ENCODE data around the gene GABRG2. TPM values are rescaled to one million over a fixed set of nuclear protein-coding genes. Genes with fewer than 3 reads are reported as not detected.

The GABRG2 gene
- total and polyA plus RNA-seq, 2 experiments from 2014 or later, result 3.5 to 5.3 TPM

DNA sequence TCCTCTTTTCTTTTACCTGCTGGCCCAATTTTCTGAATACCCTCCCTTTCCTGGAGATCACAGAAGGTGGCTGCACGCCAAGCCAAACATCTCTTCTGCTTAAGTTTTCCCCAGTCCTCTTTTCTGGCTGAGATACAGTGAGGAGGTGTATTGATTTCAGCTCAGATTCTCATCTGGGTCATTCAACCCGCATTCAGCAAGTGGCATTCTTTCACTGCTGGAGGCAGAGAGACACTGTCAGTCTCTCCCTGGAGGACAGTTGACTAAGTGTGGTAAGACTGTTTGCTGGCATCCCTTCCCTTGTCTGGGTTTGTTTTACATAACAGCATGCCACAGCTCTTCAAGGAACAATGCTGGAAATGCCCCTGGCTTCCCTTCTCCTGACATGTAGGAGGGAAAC, 60.5 kb downstream of the GABRG2 start:
- Mint-ChIP-seq H3K27ac (peak overlapping the region; percentile 52), H3K9me3 (no peaks in the 10 kb centered on the region; the same call in 2 of the 3 replicates), H3K27me3 (ENCODE audit: insufficient read depth, low read depth, poor library complexity) (no peaks in the 10 kb centered on the region), H3K36me3 (ENCODE audit: low read depth) (no peaks in the 10 kb centered on the region), H3K4me1 (peaks cover 46% of the 10 kb centered on the region), H3K4me3 (no peak overlapping the region)
- Histone ChIP-seq H3K79me2 (replicated peaks; ENCODE audit: insufficient read depth) (no peaks in the 10 kb centered on the region), H4K20me1 (replicated peaks; ENCODE audit: insufficient read depth) (no peaks in the 10 kb centered on the region), H3K27me3 (ENCODE audit: insufficient read depth) (no peaks in the 10 kb centered on the region), H3K4me1 (ENCODE audit: insufficient read depth) (peaks cover 33% of the 10 kb centered on the region), H3K36me3 (ENCODE audit: insufficient read depth) (no peaks in the 10 kb centered on the region), H2AFZ (no peak overlapping the region), H3F3A (replicated peaks; ENCODE audit: low read depth) (no peaks in the 10 kb centered on the region), H3K9me2 (ENCODE audit: insufficient read depth) (no peaks in the 10 kb centered on the region; the same call in 1 of the 2 replicates), H3K4me3 (no peak overlapping the region), H3K27ac (ENCODE audit: low read depth) (peak overlapping the region; percentile 2; the same call in 1 of the 2 replicates), H3K4me2 (0 out of 2 replicates have a peak overlapping the region, but pooled peaks have one; percentile 4)
- ATAC-seq, result peak; percentile 100
- DNase-seq (ENCODE audit: low spot score), result peak; percentile 83
- TF ChIP-seq REST (IDR thresholded peaks at IDR 0.05; ENCODE audit: unreplicated experiment), result no peak
- 0 out of 2 replicates have a peak, but pooled peaks have one; percentile 71 for TF ChIP-seq ZNF114 (CRISPR knock-in tag; IDR thresholded peaks at IDR 0.05)
- peak; percentile 98 for TF ChIP-seq ZNF462 (CRISPR knock-in tag; IDR thresholded peaks at IDR 0.05)
- no peak for TF ChIP-seq ETS1 (IDR thresholded peaks at IDR 0.05)
- no peak for TF ChIP-seq POLR2AphosphoS5 (IDR thresholded peaks at IDR 0.05; ENCODE audit: low read depth)
- TF ChIP-seq EZH2 (IDR thresholded peaks at IDR 0.05; ENCODE audit: low read depth, unreplicated experiment), result no peak
- TF ChIP-seq NANOG (IDR thresholded peaks at IDR 0.05; ENCODE audit: borderline replicate concordance), result no peak
- TF ChIP-seq JUNB (IDR thresholded peaks at IDR 0.05; ENCODE audit: unreplicated experiment), result no peak
- TF ChIP-seq, protein P1, sequence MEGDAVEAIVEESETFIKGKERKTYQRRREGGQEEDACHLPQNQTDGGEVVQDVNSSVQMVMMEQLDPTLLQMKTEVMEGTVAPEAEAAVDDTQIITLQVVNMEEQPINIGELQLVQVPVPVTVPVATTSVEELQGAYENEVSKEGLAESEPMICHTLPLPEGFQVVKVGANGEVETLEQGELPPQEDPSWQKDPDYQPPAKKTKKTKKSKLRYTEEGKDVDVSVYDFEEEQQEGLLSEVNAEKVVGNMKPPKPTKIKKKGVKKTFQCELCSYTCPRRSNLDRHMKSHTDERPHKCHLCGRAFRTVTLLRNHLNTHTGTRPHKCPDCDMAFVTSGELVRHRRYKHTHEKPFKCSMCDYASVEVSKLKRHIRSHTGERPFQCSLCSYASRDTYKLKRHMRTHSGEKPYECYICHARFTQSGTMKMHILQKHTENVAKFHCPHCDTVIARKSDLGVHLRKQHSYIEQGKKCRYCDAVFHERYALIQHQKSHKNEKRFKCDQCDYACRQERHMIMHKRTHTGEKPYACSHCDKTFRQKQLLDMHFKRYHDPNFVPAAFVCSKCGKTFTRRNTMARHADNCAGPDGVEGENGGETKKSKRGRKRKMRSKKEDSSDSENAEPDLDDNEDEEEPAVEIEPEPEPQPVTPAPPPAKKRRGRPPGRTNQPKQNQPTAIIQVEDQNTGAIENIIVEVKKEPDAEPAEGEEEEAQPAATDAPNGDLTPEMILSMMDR (conservative IDR thresholded peaks at IDR 0.05; ENCODE audit: low read depth in 2 of 2), result no peak
- 0 out of 2 replicates have a peak, but pooled peaks have one; percentile 34 for TF ChIP-seq CREB1 (CRISPR knock-in tag; IDR thresholded peaks at IDR 0.05; ENCODE audit: low read depth)
- TF ChIP-seq EZH2phosphoT487 (IDR thresholded peaks at IDR 0.05; ENCODE audit: unreplicated experiment), result no peak
- no peak for TF ChIP-seq STAT1 (IDR thresholded peaks at IDR 0.05; ENCODE audit: unreplicated experiment)
- TF ChIP-seq ZNF331 (CRISPR knock-in tag; IDR thresholded peaks at IDR 0.05; ENCODE audit: low read depth), result no peak

Data from GM23338 (cell line).